ENCODE measurements around the gene S100P.

The S100P gene

DNA sequence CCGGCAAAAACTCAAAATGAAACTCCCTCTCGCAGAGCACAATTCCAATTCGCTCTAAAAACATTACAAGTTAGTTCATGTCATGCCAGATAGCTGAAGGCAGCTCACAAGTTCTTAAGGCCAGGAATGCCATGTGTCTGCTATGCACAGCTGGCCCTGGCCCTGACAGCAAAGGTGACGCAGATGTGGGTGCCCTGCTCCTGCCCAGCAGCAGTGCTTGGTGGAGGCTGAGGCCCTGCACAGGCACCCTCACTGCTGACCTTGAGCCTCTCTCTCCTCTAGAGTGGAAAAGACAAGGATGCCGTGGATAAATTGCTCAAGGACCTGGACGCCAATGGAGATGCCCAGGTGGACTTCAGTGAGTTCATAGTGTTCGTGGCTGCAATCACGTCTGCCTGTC, 2.9 kb downstream of the S100P start:
- Histone ChIP-seq H2AK5ac (ENCODE audit: low read length, severe bottlenecking) (no peak overlapping the region), H3K27ac (ENCODE audit: low read length, poor library complexity, severe bottlenecking) (no peak overlapping the region), H3K27me3 (ENCODE audit: control insufficient read depth in 1 of 2, insufficient read depth in 1 of 2, low read length in 2 of 2) (no peaks in the 10 kb centered on the region), H2AFZ (ENCODE audit: low read depth, low read length) (no peak overlapping the region), H4K91ac (ENCODE audit: low read length) (no peak overlapping the region), H2BK15ac (ENCODE audit: low read depth, poor library complexity, severe bottlenecking) (no peak overlapping the region), H3K79me1 (replicated peaks; ENCODE audit: low read length, poor library complexity, severe bottlenecking) (peaks cover 28% of the 10 kb centered on the region), H4K8ac (ENCODE audit: low read length) (no peak overlapping the region), H2BK12ac (ENCODE audit: low read length in 2 of 2) (peak overlapping the region in 1 of 2 experiments; percentile 70), H2BK120ac (ENCODE audit: low read depth, low read length) (no peak overlapping the region), H3K9ac (ENCODE audit: low read length) (no peak overlapping the region), H3K4me1 (ENCODE audit: control insufficient read depth, insufficient read depth, low read depth, low read length) (peaks cover 5% of the 10 kb centered on the region), H2BK5ac (ENCODE audit: low read depth, low read length, poor library complexity, severe bottlenecking) (no peak overlapping the region), H3K23ac (ENCODE audit: low read length in 2 of 2) (no peak overlapping the region), H3K9me3 (ENCODE audit: control insufficient read depth, low read length) (no peaks in the 10 kb centered on the region), H3K18ac (ENCODE audit: low read depth in 1 of 2, low read length in 2 of 2) (peak overlapping the region in 1 of 2 experiments; percentile 74), H3K4me2 (ENCODE audit: low read length, poor library complexity, severe bottlenecking) (no peak overlapping the region), H3K4me3 (ENCODE audit: insufficient read depth in 1 of 2, low read depth in 1 of 2, low read length in 2 of 2) (no peak overlapping the region), H3K4ac (ENCODE audit: low read depth in 1 of 2, low read length in 2 of 2) (no peak overlapping the region), H3K14ac (ENCODE audit: low read length in 2 of 2) (peak overlapping the region in 1 of 2 experiments; percentile 86), H3K36me3 (ENCODE audit: control insufficient read depth in 1 of 2, insufficient read depth in 2 of 2, low read depth in 1 of 2, low read length in 2 of 2) (peaks cover 4 to 22% of the 10 kb centered on the region in 2 experiments)
- no peak for DNase-seq
- 95% methylated on average over 8 of the region's 8 CpGs for WGBS

DNA sequence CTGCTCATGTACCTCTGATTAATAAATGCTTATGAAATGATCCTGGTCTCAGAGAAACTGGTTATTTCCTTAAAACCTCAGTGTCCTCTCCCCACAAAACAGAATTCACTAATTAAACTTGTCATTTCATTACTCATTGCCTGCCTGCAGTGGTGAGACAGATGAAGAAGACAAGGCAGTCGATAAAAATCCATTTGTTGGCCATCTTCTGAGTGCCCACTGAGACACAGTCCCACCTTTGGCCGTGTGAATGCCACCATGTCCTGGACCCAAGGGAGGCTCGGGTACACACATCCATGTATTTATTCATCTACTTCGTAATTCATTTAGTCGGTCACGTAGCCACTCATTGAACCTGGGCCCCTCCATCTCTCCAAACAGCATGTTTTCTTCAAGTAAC, 3.5 kb downstream of the S100P start:
- Histone ChIP-seq H3K79me1 (replicated peaks; ENCODE audit: low read length, poor library complexity, severe bottlenecking) (peaks cover 29% of the 10 kb centered on the region), H2AFZ (ENCODE audit: low read depth, low read length) (no peak overlapping the region), H3K4me3 (ENCODE audit: insufficient read depth in 1 of 2, low read depth in 1 of 2, low read length in 2 of 2) (no peak overlapping the region), H4K8ac (ENCODE audit: low read length) (no peak overlapping the region), H2BK15ac (ENCODE audit: low read depth, poor library complexity, severe bottlenecking) (no peak overlapping the region), H3K9me3 (ENCODE audit: control insufficient read depth, low read length) (no peaks in the 10 kb centered on the region), H3K4me2 (ENCODE audit: low read length, poor library complexity, severe bottlenecking) (no peak overlapping the region), H3K23ac (ENCODE audit: low read length in 2 of 2) (no peak overlapping the region), H3K18ac (ENCODE audit: low read depth in 1 of 2, low read length in 2 of 2) (no peak overlapping the region), H2BK12ac (ENCODE audit: low read length in 2 of 2) (no peak overlapping the region), H3K4ac (ENCODE audit: low read depth in 1 of 2, low read length in 2 of 2) (no peak overlapping the region), H2BK5ac (ENCODE audit: low read depth, low read length, poor library complexity, severe bottlenecking) (no peak overlapping the region), H3K27me3 (ENCODE audit: control insufficient read depth in 1 of 2, insufficient read depth in 1 of 2, low read length in 2 of 2) (no peaks in the 10 kb centered on the region), H4K91ac (ENCODE audit: low read length) (no peak overlapping the region), H3K9ac (ENCODE audit: low read length) (no peak overlapping the region), H3K27ac (ENCODE audit: low read length, poor library complexity, severe bottlenecking) (no peak overlapping the region), H3K4me1 (ENCODE audit: control insufficient read depth, insufficient read depth, low read depth, low read length) (peaks cover 4% of the 10 kb centered on the region), H3K36me3 (ENCODE audit: control insufficient read depth in 1 of 2, insufficient read depth in 2 of 2, low read depth in 1 of 2, low read length in 2 of 2) (peaks cover 4 to 24% of the 10 kb centered on the region in 2 experiments), H3K14ac (ENCODE audit: low read length in 2 of 2) (no peak overlapping the region), H2AK5ac (ENCODE audit: low read length, severe bottlenecking) (no peak overlapping the region), H2BK120ac (ENCODE audit: low read depth, low read length) (no peak overlapping the region)
- no peak for DNase-seq
- 97% methylated on average over 6 of the region's 6 CpGs for WGBS

DNA sequence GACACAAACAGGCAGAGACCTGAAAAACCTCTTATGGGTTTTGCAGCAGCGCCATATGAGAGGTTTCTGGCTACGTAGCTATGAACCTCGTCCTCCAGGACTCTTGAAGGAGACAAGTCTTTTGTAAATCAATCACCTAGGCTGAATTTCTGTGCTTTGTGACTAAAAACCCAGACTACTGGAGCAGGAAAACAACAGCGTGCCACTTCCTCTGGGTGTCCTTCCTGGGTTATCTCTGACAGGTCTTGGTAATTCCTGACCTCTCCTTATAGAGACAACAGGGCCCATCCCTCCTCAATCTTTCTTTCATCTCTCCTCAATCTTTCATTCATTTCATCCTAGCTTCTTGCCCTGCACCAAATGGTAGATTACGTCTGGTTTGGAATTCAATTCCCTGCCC, 5.7 kb downstream of the S100P start:
- H3K36me3 ChIP-seq (ENCODE audit: control insufficient read depth in 1 of 2, insufficient read depth in 2 of 2, low read depth in 1 of 2, low read length in 2 of 2) = peaks cover 13 to 25% of the 10 kb centered on the region in 2 experiments
- H3K23ac ChIP-seq (ENCODE audit: low read length in 2 of 2) = no peak overlapping the region
- peaks cover 35% of the 10 kb centered on the region for H3K79me1 ChIP-seq (replicated peaks; ENCODE audit: low read length, poor library complexity, severe bottlenecking)
- H2BK15ac ChIP-seq (ENCODE audit: low read depth, poor library complexity, severe bottlenecking) = no peak overlapping the region
- no peak overlapping the region for H3K4me2 ChIP-seq (ENCODE audit: low read length, poor library complexity, severe bottlenecking)
- no peak for DNase-seq
- 88% methylated on average over 5 of the region's 5 CpGs for WGBS
- H3K4ac ChIP-seq (ENCODE audit: low read depth in 1 of 2, low read length in 2 of 2) = no peak overlapping the region
- H3K9me3 ChIP-seq (ENCODE audit: control insufficient read depth, low read length) = peaks cover 8% of the 10 kb centered on the region
- H3K14ac ChIP-seq (ENCODE audit: low read length in 2 of 2) = no peak overlapping the region
- H3K27me3 ChIP-seq (ENCODE audit: control insufficient read depth in 1 of 2, insufficient read depth in 1 of 2, low read length in 2 of 2) = no peaks in the 10 kb centered on the region
- H2BK5ac ChIP-seq (ENCODE audit: low read depth, low read length, poor library complexity, severe bottlenecking) = no peak overlapping the region
- no peak overlapping the region for H3K27ac ChIP-seq (ENCODE audit: low read length, poor library complexity, severe bottlenecking)
- H3K9ac ChIP-seq (ENCODE audit: low read length) = no peak overlapping the region
- no peak overlapping the region for H3K4me3 ChIP-seq (ENCODE audit: insufficient read depth in 1 of 2, low read depth in 1 of 2, low read length in 2 of 2)
- H2BK12ac ChIP-seq (ENCODE audit: low read length in 2 of 2) = no peak overlapping the region
- H3K18ac ChIP-seq (ENCODE audit: low read depth in 1 of 2, low read length in 2 of 2) = no peak overlapping the region
- no peak overlapping the region for H2AK5ac ChIP-seq (ENCODE audit: low read length, severe bottlenecking)
- H2BK120ac ChIP-seq (ENCODE audit: low read depth, low read length) = no peak overlapping the region
- no peak overlapping the region for H2AFZ ChIP-seq (ENCODE audit: low read depth, low read length)
- peaks cover under 1% of the 10 kb centered on the region for H3K4me1 ChIP-seq (ENCODE audit: control insufficient read depth, insufficient read depth, low read depth, low read length)
- no peak overlapping the region for H4K8ac ChIP-seq (ENCODE audit: low read length)
- no peak overlapping the region for H4K91ac ChIP-seq (ENCODE audit: low read length)

DNA sequence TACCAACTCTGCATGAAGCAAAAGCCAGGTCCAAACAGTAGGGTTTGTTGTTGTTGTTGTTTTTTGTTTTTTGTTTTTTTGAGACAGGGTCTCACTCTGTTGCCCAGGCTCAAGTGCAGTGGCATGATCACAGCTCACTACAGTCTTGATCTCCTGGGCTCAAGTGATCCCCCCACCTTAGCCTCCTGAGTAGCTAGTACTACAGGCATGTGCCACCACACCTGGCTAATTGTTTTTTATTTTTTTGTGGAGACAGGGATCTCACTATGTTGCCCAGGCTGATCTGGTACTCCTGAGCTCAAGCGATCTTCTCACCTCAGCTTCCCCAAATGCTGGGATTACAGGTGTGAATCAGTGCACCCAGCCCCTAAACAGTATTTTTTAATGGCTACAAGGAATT, 6.2 kb downstream of the S100P start:
- H3K23ac ChIP-seq (ENCODE audit: low read length in 2 of 2) = no peak overlapping the region
- H2BK12ac ChIP-seq (ENCODE audit: low read length in 2 of 2) = no peak overlapping the region
- H4K8ac ChIP-seq (ENCODE audit: low read length) = no peak overlapping the region
- H3K27ac ChIP-seq (ENCODE audit: low read length, poor library complexity, severe bottlenecking) = no peak overlapping the region
- no peak overlapping the region for H3K4me3 ChIP-seq (ENCODE audit: insufficient read depth in 1 of 2, low read depth in 1 of 2, low read length in 2 of 2)
- no peak overlapping the region for H2AFZ ChIP-seq (ENCODE audit: low read depth, low read length)
- no peak overlapping the region for H3K4ac ChIP-seq (ENCODE audit: low read depth in 1 of 2, low read length in 2 of 2)
- peaks cover 1% of the 10 kb centered on the region for H3K4me1 ChIP-seq (ENCODE audit: control insufficient read depth, insufficient read depth, low read depth, low read length)
- no peak overlapping the region for H2AK5ac ChIP-seq (ENCODE audit: low read length, severe bottlenecking)
- 100% methylated on average over 1 of the region's 1 CpG for WGBS
- no peak overlapping the region for H3K9ac ChIP-seq (ENCODE audit: low read length)
- H2BK120ac ChIP-seq (ENCODE audit: low read depth, low read length) = no peak overlapping the region
- peaks cover 35% of the 10 kb centered on the region for H3K79me1 ChIP-seq (replicated peaks; ENCODE audit: low read length, poor library complexity, severe bottlenecking)
- DNase-seq = no peak
- peaks cover 13 to 25% of the 10 kb centered on the region in 2 experiments for H3K36me3 ChIP-seq (ENCODE audit: control insufficient read depth in 1 of 2, insufficient read depth in 2 of 2, low read depth in 1 of 2, low read length in 2 of 2)
- no peak overlapping the region for H2BK15ac ChIP-seq (ENCODE audit: low read depth, poor library complexity, severe bottlenecking)
- H3K4me2 ChIP-seq (ENCODE audit: low read length, poor library complexity, severe bottlenecking) = no peak overlapping the region
- peaks cover 8% of the 10 kb centered on the region for H3K9me3 ChIP-seq (ENCODE audit: control insufficient read depth, low read length)
- H3K18ac ChIP-seq (ENCODE audit: low read depth in 1 of 2, low read length in 2 of 2) = no peak overlapping the region
- H3K27me3 ChIP-seq (ENCODE audit: control insufficient read depth in 1 of 2, insufficient read depth in 1 of 2, low read length in 2 of 2) = no peaks in the 10 kb centered on the region
- no peak overlapping the region for H2BK5ac ChIP-seq (ENCODE audit: low read depth, low read length, poor library complexity, severe bottlenecking)
- no peak overlapping the region for H4K91ac ChIP-seq (ENCODE audit: low read length)
- no peak overlapping the region for H3K14ac ChIP-seq (ENCODE audit: low read length in 2 of 2)
